HG02763 (cell line): ENCODE data around the gene NME9.
"Not testable (repeated sequence)": the region's sequence is repeated elsewhere in the genome, so short reads cannot be mapped to it uniquely, and the experiment has no call there.

Experiments used
- ATAC-seq: cut with Tn5 transposase; IDR thresholded peaks from one replicate; pipeline ENCODE4 v1.9.1; 2021; ENCODE audit warnings: mild to moderate bottlenecking, moderate library complexity; ENCODE audit not compliant: unreplicated experiment

NME9 gene

GRCh38 chr3:138329127-138329983 lies at the start of gene NME9:
TSS of gene NME9 (minus strand) at chr3:138329851. CDS start at chr3:138329335, 516 bp downstream.
- peak; percentile 78 for ATAC-seq

- ATAC-seq, result no peak
These were observed 49.3 kb upstream of the NME9 start for GRCh38 chr3:138378990-138379389.

- no peak for ATAC-seq
These were observed 48.7 kb upstream of the NME9 start for GRCh38 chr3:138378331-138378730.

- ATAC-seq, result no peak
These were observed 48.2 kb upstream of the NME9 start for GRCh38 chr3:138377804-138378203.

GRCh38 chr3:138377212-138377611 lies 47.6 kb upstream of the NME9 start:
- ATAC-seq, result not testable (repeated sequence)

GRCh38 chr3:138376663-138377062 lies 47.0 kb upstream of the NME9 start:
- no peak for ATAC-seq

- ATAC-seq, result no peak
These were observed 45.8 kb upstream of the NME9 start for GRCh38 chr3:138375447-138375846.

GRCh38 chr3:138374573-138375134 lies 45.0 kb upstream of the NME9 start:
- ATAC-seq, result no peak

- no peak for ATAC-seq
These were observed 44.1 kb upstream of the NME9 start for GRCh38 chr3:138373736-138374094.

- ATAC-seq, result no peak
These were observed 43.6 kb upstream of the NME9 start for GRCh38 chr3:138373087-138373735.

GRCh38 chr3:138371070-138371965 lies 41.7 kb upstream of the NME9 start:
- peak; percentile 99 for ATAC-seq

GRCh38 chr3:138370321-138370720 lies 40.7 kb upstream of the NME9 start:
- ATAC-seq, result no peak

- ATAC-seq, result no peak
These were observed 39.7 kb upstream of the NME9 start for GRCh38 chr3:138369151-138369900.

GRCh38 chr3:138367911-138368310 lies 38.3 kb upstream of the NME9 start:
- ATAC-seq, result no peak

GRCh38 chr3:138367326-138367850 lies 37.7 kb upstream of the NME9 start:
- ATAC-seq, result no peak

GRCh38 chr3:138366006-138366759 lies 36.5 kb upstream of the NME9 start:
- ATAC-seq, result no peak

GRCh38 chr3:138365253-138365555 lies 35.6 kb upstream of the NME9 start:
- ATAC-seq, result no peak

- ATAC-seq, result no peak
These were observed 35.0 kb upstream of the NME9 start for GRCh38 chr3:138364356-138365252.
